Measurements from ENCODE around the gene ITGA2B. TPM values are rescaled to one million over a fixed set of nuclear protein-coding genes. Genes with fewer than 3 reads are reported as not detected.

The ITGA2B gene
- total RNA-seq (2022; extraction: Qiagen RNA extraction), result 1.2 to 1.9 TPM (median 1.6 TPM) in 5 replicates

DNA sequence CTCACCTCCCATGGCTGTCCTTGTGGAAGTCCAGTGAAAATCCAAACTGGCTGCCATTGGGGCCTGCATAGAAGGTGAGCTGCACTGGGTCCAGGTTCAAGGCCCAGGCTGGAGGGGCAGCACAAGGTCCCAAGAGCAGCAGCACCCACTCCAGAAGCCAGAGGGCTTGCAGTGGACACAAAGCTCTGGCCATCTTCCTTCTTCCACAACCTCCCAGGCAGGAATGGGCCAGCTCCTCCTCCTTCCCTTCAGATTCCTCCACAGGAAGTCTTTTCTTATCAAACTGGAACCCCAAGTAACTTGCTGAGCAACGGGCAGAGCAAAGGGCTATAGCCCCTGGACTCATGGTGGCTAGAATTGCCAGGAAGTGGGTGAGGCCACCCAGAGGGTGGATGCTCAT lies at the start of gene ITGA2B:
Gene ITGA2B, minus strand, starts transcription at position 369 of the 400 bp plus-strand sequence. Its CDS starts 176 bp downstream, at position 193.

DNA sequence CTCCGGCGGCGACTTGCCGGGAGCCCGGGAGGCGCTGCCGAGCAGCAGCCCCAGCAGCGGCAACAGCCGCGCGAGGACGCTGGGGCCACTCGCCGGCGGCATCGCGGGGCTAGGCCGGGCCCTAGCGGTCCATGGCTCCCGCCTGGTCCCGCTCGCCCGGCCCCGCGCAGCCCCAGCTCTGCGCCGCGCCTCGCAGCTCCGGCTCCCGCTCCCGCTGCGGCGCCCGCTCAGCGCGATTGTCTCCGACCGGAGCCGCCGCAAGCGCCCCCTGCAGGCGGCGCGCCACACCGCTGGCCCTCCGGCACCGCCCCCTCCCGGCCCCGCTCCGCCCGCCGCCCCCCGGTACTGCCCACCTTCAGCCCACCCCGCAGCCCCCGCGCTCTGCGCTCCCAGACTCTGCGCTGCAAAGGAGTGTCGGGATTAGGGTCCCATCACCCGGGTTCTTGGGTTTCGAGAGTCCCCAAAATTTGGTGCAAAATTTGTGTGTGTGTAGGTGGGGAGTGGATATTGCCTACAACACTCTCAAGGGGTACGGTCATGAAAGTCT lies 25.8 kb downstream of the ITGA2B start, which contains the start of gene FAM171A2:
Gene FAM171A2, minus strand, starts transcription at position 241 of the 547 bp plus-strand sequence. Its CDS starts 139 bp downstream, at position 102.

DNA sequence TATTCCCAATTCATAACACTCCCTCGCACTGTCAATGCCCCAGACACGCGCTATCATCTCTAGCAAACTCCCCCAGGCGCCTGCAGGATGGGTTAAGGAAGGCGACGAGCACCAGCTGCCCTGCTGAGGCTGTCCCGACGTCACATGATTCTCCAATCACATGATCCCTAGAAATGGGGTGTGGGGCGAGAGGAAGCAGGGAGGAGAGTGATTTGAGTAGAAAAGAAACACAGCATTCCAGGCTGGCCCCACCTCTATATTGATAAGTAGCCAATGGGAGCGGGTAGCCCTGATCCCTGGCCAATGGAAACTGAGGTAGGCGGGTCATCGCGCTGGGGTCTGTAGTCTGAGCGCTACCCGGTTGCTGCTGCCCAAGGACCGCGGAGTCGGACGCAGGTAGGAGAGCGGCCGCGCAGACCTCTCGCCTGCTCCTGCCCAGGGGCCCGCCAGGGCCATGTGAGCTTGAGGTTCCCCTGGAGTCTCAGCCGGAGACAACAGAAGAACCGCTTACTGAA lies 44.5 kb downstream of the ITGA2B start, which contains the start of gene GRN:
Gene GRN, plus strand, starts transcription at position 364 of the 515 bp plus-strand sequence. CDS start 3,863 bp downstream, outside the sequence.

DNA sequence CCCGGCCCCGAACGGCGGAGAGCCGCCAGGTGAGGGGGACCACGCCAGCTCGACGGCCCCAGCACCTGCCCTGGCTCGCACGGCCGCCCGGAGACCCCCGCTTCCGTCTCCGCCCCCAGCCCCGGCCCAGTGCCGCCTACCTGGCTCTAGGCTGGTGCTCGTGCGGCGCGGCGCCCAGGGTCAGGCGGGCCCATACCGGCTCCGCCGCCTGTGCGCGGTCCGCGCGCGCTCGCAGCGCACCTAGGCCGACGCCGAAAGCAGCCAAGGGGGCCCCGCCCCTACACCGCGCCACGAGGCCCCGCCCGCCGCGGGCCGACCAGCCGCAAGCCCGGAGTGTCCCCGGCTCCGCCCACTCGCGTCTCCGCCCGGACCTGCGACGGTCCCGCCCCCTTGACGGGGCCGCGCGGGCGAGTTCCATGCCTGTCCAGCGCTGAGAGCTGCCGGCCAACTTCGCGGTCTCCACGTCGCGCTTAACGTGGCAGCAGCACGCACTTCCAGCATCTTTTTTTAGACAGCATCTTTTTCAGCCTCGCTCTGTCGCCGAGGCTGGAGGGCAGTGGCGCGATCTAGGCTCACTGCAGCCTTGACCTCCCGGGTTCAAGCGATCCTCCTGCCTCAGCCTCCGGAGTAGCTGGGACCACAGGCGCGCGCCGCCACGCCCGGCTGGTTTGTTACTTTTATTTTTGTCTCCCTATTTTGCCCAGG lies 64.7 kb downstream of the ITGA2B start, which contains the start of gene SLC25A39:
Gene SLC25A39, minus strand, starts transcription at position 253 of the 705 bp plus-strand sequence. CDS start 1,261 bp downstream, outside the sequence.

Other genes starting within 250 kb of the ITGA2B start
- 9.7 to 11.4 TPM (median 10.5 TPM) in 5 replicates for gene HROB, start 247.7 kb downstream of the ITGA2B start, total RNA-seq (2022; extraction: Qiagen RNA extraction)
- gene ASB16, start 218.9 kb downstream of the ITGA2B start, total RNA-seq (2022; extraction: Qiagen RNA extraction), result 0.07 to 0.13 TPM (median 0.12 TPM) in 3 of 5 replicates, not detected in the others
- gene TMUB2, start 202.7 kb downstream of the ITGA2B start, total RNA-seq (2022; extraction: Qiagen RNA extraction), result 40.1 to 44.4 TPM (median 41.7 TPM) in 5 replicates
- gene ATXN7L3, start 189.8 kb downstream of the ITGA2B start, total RNA-seq (2022; extraction: Qiagen RNA extraction), result 60.4 to 70.2 TPM (median 65.6 TPM) in 5 replicates
- gene UBTF, start 170.0 kb downstream of the ITGA2B start, total RNA-seq (2022; extraction: Qiagen RNA extraction), result 86.3 to 105 TPM (median 89.9 TPM) in 5 replicates
- not detected in 5 replicates for gene SLC4A1, start 121.5 kb downstream of the ITGA2B start, total RNA-seq (2022; extraction: Qiagen RNA extraction)
- gene RUNDC3A, start 81.0 kb downstream of the ITGA2B start, total RNA-seq (2022; extraction: Qiagen RNA extraction), result 0.48 to 1.2 TPM (median 0.81 TPM) in 5 replicates
- 156 to 206 TPM (median 192 TPM) in 5 replicates for gene SLC25A39, start 64.8 kb downstream of the ITGA2B start, total RNA-seq (2022; extraction: Qiagen RNA extraction)
- gene GRN, start 44.3 kb downstream of the ITGA2B start, total RNA-seq (2022; extraction: Qiagen RNA extraction), result 211 to 248 TPM (median 223 TPM) in 5 replicates
- gene FAM171A2, start 25.8 kb downstream of the ITGA2B start, total RNA-seq (2022; extraction: Qiagen RNA extraction), result 2.3 to 4.3 TPM (median 3.0 TPM) in 5 replicates
- gene GPATCH8, start 113.8 kb upstream of the ITGA2B start, total RNA-seq (2022; extraction: Qiagen RNA extraction), result 16.0 to 26.4 TPM (median 21.7 TPM) in 5 replicates
- gene FZD2, start 167.8 kb upstream of the ITGA2B start, total RNA-seq (2022; extraction: Qiagen RNA extraction), result 26.3 to 36.5 TPM (median 32.4 TPM) in 5 replicates

Measured in A549 treated with Hydrocortisone at 1 μM for 4 hours (cell line).